ENCODE data around the gene HK1.

DNA sequence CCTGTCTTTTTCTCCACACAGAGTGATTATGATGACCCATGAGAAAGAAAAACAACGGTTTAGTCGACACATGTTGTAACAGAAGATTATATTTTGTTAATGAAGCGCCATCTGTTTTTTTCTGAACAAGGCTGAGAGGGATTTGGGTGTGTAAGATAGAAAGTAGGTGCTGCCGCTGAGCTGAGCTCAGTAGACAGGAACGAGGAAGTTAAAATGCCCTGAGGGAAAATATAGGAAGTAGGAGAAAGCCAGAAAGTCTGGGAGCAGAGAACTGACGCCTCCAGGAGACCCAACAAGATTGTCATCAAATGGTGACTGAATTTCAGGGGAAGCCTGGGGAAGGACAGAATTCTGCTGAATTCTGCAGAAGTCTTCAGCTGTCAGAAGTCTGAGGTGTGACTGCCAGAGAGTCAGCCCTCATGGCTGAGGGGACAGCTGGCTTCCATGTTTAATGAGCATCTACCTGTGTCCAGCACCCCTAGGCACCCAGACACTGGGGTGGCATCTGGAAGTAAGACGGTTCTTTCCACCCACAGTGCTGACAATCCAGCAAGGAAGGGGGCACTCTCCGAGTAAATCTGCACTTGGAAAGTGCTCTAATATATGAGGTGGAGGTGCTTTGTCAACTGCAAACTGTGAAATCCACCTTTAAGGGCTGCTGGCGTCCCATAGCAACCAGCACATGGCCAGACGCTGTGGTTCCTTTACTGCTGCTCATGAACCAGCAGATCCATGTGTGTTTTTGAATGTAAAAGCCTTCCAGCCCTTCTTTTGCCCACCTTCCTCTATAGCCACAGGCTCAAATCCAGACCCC is 160.4 kb downstream of the HK1 start:
- no peak for TF ChIP-seq CTCF (IDR thresholded peaks at IDR 0.05)
- no peak for TF ChIP-seq POLR2A (IDR thresholded peaks at IDR 0.05)

Measured in adrenal gland (tissue), 5 donors.